HG02970 (cell line): Measurements from ENCODE around the gene SYCE1L.
"Not testable (repeated sequence)": the region's sequence is repeated elsewhere in the genome, so short reads cannot be mapped to it uniquely, and the experiment has no call there.

Experiments
- ATAC-seq: cut with Tn5 transposase; IDR thresholded peaks from one replicate; pipeline ENCODE4 v1.9.1; 2021; ENCODE audit warnings: mild to moderate bottlenecking, moderate library complexity, moderate number of reproducible peaks; ENCODE audit not compliant: unreplicated experiment, low FRiP score

The SYCE1L gene

GRCh38 chr16:77242471-77242870, 43.3 kb downstream of the SYCE1L start:
- ATAC-seq = not testable (repeated sequence)

- ATAC-seq = no peak
These were observed 46.9 kb downstream of the SYCE1L start for GRCh38 chr16:77246150-77246549.

DNA sequence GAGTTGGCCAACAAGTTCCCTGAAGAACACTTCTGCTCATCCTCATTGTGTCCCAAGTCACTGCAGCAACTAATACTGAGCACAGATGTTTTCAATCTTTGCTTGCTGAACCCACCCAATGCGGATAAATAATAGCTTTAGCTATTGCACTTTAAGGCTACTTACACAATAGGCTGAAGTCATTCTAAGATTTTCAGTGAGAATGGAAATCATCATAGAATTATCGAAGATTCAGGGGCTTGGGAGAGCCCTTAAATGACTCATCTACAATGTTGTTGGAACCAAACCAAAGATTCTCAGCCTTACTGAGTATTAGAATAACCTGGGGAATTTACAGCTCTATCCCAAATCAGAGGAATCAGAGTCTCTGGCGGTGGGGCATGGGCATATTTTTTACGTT, 51.2 kb downstream of the SYCE1L start:
- no peak for ATAC-seq
